DND-41 (cell line): ENCODE results near the gene PTF1A.
"Not testable (repeated sequence)": the region's sequence is repeated elsewhere in the genome, so short reads cannot be mapped to it uniquely, and the experiment has no call there.

ENCODE experiments used
- ATAC-seq: fragments of 200-7000 bp; cut with Tn5 transposase; 3 replicates; pipeline ENCODE4 v1.9.1; 2021; ENCODE audit warnings: low read depth; ENCODE audit not compliant: insufficient read depth
- DNase-seq: peaks from one replicate; pipeline ENCODE4 v3.0.0-alpha.2; 2020
- H2AFZ ChIP-seq: 2 replicates; pipeline ENCODE4 v1.6.0; 2012; ENCODE audit warnings: low read depth, low read length
- H3K27ac ChIP-seq: 2 replicates; pipeline ENCODE4 v1.5.1; 2012; ENCODE audit warnings: low read length, inconsistent platforms
- H3K27me3 ChIP-seq: fragments of 200-600 bp; sonication (generic); 2 replicates; pipeline ENCODE4 v1.6.0; 2012; ENCODE audit warnings: low read length, mild to moderate bottlenecking, inconsistent platforms; ENCODE audit not compliant: insufficient read depth, poor library complexity
- H3K36me3 ChIP-seq: 2 replicates; pipeline ENCODE4 v1.5.1; 2012; ENCODE audit warnings: low read length, inconsistent platforms; ENCODE audit not compliant: insufficient read depth
- H3K4me1 ChIP-seq: 2 replicates; pipeline ENCODE4 v1.5.1; 2012; ENCODE audit warnings: mild to moderate bottlenecking, low read length; ENCODE audit not compliant: insufficient read depth
- H3K4me2 ChIP-seq: 2 replicates; pipeline ENCODE4 v1.6.0; 2012; ENCODE audit warnings: mild to moderate bottlenecking, moderate library complexity, low read length, inconsistent platforms; ENCODE audit not compliant: insufficient read depth
- H3K4me3 ChIP-seq, 2 experiments: fragments of 200-600 bp in 1 of 2; shearing (Covaris generic) in 1 of 2; 2 replicates each; pipeline ENCODE4 v1.5.1; 2012 to 2016; ENCODE audit warnings: inconsistent platforms in 2 of 2, low read length in 2 of 2, mild to moderate bottlenecking in 2 of 2, low read depth in 1 of 2, moderate library complexity in 1 of 2
- H3K79me2 ChIP-seq: 2 replicates; pipeline ENCODE4 v1.6.0; 2012; ENCODE audit warnings: low read length, inconsistent platforms; ENCODE audit not compliant: insufficient read depth
- H3K9ac ChIP-seq: 2 replicates; pipeline ENCODE4 v1.6.0; 2012; ENCODE audit warnings: low read depth, mild to moderate bottlenecking, inconsistent platforms, low read length, moderate library complexity
- H3K9me3 ChIP-seq: 2 replicates; pipeline ENCODE4 v1.5.1; 2012; ENCODE audit warnings: low read length, moderate library complexity, mild to moderate bottlenecking, inconsistent platforms; ENCODE audit not compliant: insufficient read depth, severe bottlenecking
- H4K20me1 ChIP-seq: 2 replicates; pipeline ENCODE4 v1.6.0; 2012; ENCODE audit warnings: low read length; ENCODE audit not compliant: insufficient read depth
- EZH2 ChIP-seq: IDR thresholded peaks from 3 replicates; pipeline ENCODE4 v1.6.1; 2012; ENCODE audit warnings: borderline replicate concordance, low read depth, mild to moderate bottlenecking, moderate library complexity, low read length, inconsistent platforms; ENCODE audit not compliant: severe bottlenecking
- TF ChIP-seq, protein P1 (sequence below): IDR thresholded peaks from 2 replicates; pipeline ENCODE4 v1.5.1; 2012; ENCODE audit warnings: borderline replicate concordance, low read length, moderate library complexity, mild to moderate bottlenecking; ENCODE audit not compliant: poor library complexity, severe bottlenecking; ENCODE audit errors: extremely low read depth

Gene PTF1A

DNA sequence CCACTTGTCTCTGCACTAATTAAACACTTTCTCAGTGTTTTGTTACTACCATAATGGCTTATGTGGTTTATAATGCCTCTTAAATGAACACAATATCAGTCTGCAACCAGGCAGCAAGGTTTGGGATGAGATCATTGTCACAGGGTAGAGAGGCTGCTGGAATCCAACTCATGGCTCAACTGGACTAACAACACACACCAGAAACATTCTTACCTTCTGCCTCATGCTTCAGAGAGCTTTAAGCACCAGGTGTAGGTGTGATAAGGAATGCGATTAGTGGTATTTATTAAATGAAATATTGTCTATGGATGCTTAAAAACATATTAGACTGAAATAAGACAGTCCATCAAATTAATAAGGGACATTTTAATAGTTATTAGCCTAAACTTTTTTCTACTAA lies 25.4 kb downstream of the PTF1A start:
- no peak overlapping the region for H3K27ac ChIP-seq
- DNase-seq (no peak), ATAC-seq (no peak)
- H3K36me3 ChIP-seq, result no peaks in the 10 kb centered on the region
- no peak overlapping the region for H3K4me2 ChIP-seq
- no peaks in the 10 kb centered on the region for H4K20me1 ChIP-seq
- no peaks in the 10 kb centered on the region for H3K4me1 ChIP-seq
- TF ChIP-seq, protein P1, sequence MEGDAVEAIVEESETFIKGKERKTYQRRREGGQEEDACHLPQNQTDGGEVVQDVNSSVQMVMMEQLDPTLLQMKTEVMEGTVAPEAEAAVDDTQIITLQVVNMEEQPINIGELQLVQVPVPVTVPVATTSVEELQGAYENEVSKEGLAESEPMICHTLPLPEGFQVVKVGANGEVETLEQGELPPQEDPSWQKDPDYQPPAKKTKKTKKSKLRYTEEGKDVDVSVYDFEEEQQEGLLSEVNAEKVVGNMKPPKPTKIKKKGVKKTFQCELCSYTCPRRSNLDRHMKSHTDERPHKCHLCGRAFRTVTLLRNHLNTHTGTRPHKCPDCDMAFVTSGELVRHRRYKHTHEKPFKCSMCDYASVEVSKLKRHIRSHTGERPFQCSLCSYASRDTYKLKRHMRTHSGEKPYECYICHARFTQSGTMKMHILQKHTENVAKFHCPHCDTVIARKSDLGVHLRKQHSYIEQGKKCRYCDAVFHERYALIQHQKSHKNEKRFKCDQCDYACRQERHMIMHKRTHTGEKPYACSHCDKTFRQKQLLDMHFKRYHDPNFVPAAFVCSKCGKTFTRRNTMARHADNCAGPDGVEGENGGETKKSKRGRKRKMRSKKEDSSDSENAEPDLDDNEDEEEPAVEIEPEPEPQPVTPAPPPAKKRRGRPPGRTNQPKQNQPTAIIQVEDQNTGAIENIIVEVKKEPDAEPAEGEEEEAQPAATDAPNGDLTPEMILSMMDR, result no peak
- no peak for TF ChIP-seq EZH2
- H3K9ac ChIP-seq, result no peak overlapping the region
- H3K4me3 ChIP-seq, result no peak overlapping the region
- H3K79me2 ChIP-seq, result no peaks in the 10 kb centered on the region
- no peaks in the 10 kb centered on the region for H3K27me3 ChIP-seq
- H3K9me3 ChIP-seq, result no peaks in the 10 kb centered on the region
- H2AFZ ChIP-seq, result no peak overlapping the region

DNA sequence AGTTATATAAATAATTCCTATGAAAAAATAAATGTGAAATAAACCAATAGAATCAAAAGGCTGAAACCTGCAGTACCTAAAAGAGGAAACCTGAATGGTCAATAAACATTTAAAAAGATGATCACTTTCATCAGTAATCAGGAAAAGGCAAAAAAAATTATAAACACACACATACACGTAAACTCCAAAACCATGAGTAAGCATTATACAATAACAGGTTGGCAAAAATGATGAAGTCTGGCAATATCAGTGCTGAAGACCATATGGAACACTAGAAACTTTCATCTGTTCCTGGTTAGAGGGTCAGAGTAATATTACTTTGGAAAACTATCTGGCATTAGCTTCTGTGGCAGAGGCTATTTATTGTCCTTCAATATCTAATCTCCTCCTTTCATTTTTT lies 38.5 kb downstream of the PTF1A start:
- Histone ChIP-seq H3K4me1 (no peaks in the 10 kb centered on the region), H3K9me3 (no peaks in the 10 kb centered on the region), H3K79me2 (no peaks in the 10 kb centered on the region), H3K4me2 (no peak overlapping the region), H3K27ac (no peak overlapping the region), H3K4me3 (no peak overlapping the region), H3K36me3 (no peaks in the 10 kb centered on the region), H3K9ac (no peak overlapping the region), H4K20me1 (no peaks in the 10 kb centered on the region), H3K27me3 (no peaks in the 10 kb centered on the region), H2AFZ (no peak overlapping the region)
- TF ChIP-seq, protein P1, result no peak
- no peak for TF ChIP-seq EZH2
- no peak for DNase-seq
- ATAC-seq, result no peak

DNA sequence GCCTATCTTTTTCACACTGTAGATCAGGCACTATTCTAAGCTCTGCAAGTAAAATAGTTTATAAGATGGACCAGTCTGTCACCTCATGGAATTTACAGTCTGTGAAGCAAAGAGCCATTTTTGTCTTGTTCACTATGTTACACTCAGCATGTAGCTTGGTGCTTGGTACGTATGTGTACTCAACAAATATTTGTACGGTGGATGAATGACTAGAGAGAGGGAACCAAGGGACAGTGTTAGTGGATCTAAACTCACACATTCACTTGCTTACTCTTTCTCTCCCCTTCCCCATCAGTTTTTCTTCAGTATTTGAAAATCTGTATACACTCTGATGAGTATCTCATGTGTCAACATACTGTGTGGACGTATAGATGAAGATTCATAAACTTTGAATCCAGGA lies 45.9 kb downstream of the PTF1A start:
- TF ChIP-seq, protein P1, result no peak
- no peak for TF ChIP-seq EZH2
- Histone ChIP-seq H3K36me3 (no peaks in the 10 kb centered on the region), H3K4me3 (no peak overlapping the region), H3K27me3 (no peaks in the 10 kb centered on the region), H3K79me2 (no peaks in the 10 kb centered on the region), H3K27ac (no peak overlapping the region), H3K4me2 (no peak overlapping the region), H3K9ac (no peak overlapping the region), H3K4me1 (no peaks in the 10 kb centered on the region), H3K9me3 (no peaks in the 10 kb centered on the region), H4K20me1 (no peaks in the 10 kb centered on the region), H2AFZ (no peak overlapping the region)
- ATAC-seq (no peak), DNase-seq (no peak)

DNA sequence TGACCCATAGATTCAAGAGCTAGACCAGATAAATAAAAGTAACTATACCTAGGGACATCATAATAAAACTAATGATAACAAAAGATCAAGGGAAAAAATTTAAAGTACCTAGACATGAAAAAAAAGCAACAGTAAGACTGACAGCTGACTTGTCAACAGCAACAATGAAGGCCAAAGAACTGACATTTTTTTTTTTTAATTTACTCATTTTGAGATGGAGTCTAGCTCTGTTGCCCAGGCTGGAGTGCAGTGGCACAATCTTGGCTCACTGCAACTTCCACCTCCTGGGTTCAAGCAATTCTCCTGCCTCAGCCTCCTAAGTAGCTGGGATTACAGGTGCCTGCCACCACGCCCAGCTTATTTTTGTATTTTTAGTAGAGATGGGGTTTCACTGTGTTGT lies 49.7 kb downstream of the PTF1A start:
- not testable (repeated sequence) for H3K27ac ChIP-seq, H3K9me3 ChIP-seq, H2AFZ ChIP-seq, ATAC-seq, H3K4me1 ChIP-seq, H3K27me3 ChIP-seq, H3K79me2 ChIP-seq, H3K4me2 ChIP-seq, H3K36me3 ChIP-seq, H4K20me1 ChIP-seq, DNase-seq, H3K9ac ChIP-seq, H3K4me3 ChIP-seq
